ENCODE measurements around the gene MIS12. TPM values are rescaled to one million over a fixed set of nuclear protein-coding genes. Genes with fewer than 3 reads are reported as not detected.

Gene MIS12
- total RNA-seq, 1 experiment from 2014 or later, result 46.3 TPM

GRCh38 chr17:5531085-5531418 lies 44.7 kb downstream of the MIS12 start:
- DNase-seq (ENCODE audit: low read depth in 1 of 2, low spot score in 2 of 2), result no peak

GRCh38 chr17:5532581-5532980 lies 46.2 kb downstream of the MIS12 start:
- H3K4me3 ChIP-seq, result no peak overlapping the region
- H3K27me3 ChIP-seq (replicated peaks), result no peaks in the 10 kb centered on the region
- H3K4me1 ChIP-seq (replicated peaks), result peaks cover under 1% of the 10 kb centered on the region; the same call in 1 of the 2 replicates
- DNase-seq (ENCODE audit: low read depth in 1 of 2, low spot score in 2 of 2), result no peak
- H3K9me3 ChIP-seq (replicated peaks), result no peaks in the 10 kb centered on the region
- no peak overlapping the region for H3K27ac ChIP-seq
- no peaks in the 10 kb centered on the region for H3K36me3 ChIP-seq

More at GRCh38 chr17:5531085-5531418, 44.7 kb downstream of the MIS12 start:
- H3K4me1 ChIP-seq (replicated peaks), result peaks cover 15% of the 10 kb centered on the region
- H3K9me3 ChIP-seq (replicated peaks), result no peaks in the 10 kb centered on the region
- no peak overlapping the region for H3K27ac ChIP-seq
- H3K4me3 ChIP-seq, result no peak overlapping the region
- no peaks in the 10 kb centered on the region; the same call in 1 of the 2 replicates for H3K36me3 ChIP-seq
- H3K27me3 ChIP-seq (replicated peaks), result no peaks in the 10 kb centered on the region

GRCh38 chr17:5533486-5534315 lies 47.3 kb downstream of the MIS12 start:
- H3K27ac ChIP-seq, result no peak overlapping the region
- no peaks in the 10 kb centered on the region for H3K27me3 ChIP-seq (replicated peaks)
- no peaks in the 10 kb centered on the region for H3K9me3 ChIP-seq (replicated peaks)
- H3K36me3 ChIP-seq, result no peaks in the 10 kb centered on the region
- H3K4me3 ChIP-seq, result no peak overlapping the region
- DNase-seq (ENCODE audit: low read depth in 1 of 2, low spot score in 2 of 2), result no peak
- no peaks in the 10 kb centered on the region for H3K4me1 ChIP-seq (replicated peaks)

GRCh38 chr17:5535436-5535835 lies 49.1 kb downstream of the MIS12 start:
- no peak overlapping the region for H3K27ac ChIP-seq
- no peak for DNase-seq (ENCODE audit: low read depth in 1 of 2, low spot score in 2 of 2)
- no peaks in the 10 kb centered on the region for H3K36me3 ChIP-seq
- no peak overlapping the region for H3K4me3 ChIP-seq
- no peaks in the 10 kb centered on the region for H3K9me3 ChIP-seq (replicated peaks)
- H3K27me3 ChIP-seq (replicated peaks), result no peaks in the 10 kb centered on the region
- H3K4me1 ChIP-seq (replicated peaks), result no peaks in the 10 kb centered on the region

GRCh38 chr17:5536866-5537650 lies 50.7 kb downstream of the MIS12 start:
- no peak overlapping the region for H3K27ac ChIP-seq
- no peaks in the 10 kb centered on the region for H3K27me3 ChIP-seq (replicated peaks)
- no peak for DNase-seq (ENCODE audit: low read depth in 1 of 2, low spot score in 2 of 2)
- no peak overlapping the region for H3K4me3 ChIP-seq
- H3K4me1 ChIP-seq (replicated peaks), result no peaks in the 10 kb centered on the region
- no peaks in the 10 kb centered on the region for H3K9me3 ChIP-seq (replicated peaks)
- H3K36me3 ChIP-seq, result no peaks in the 10 kb centered on the region

GRCh38 chr17:5539286-5539685 lies 52.9 kb downstream of the MIS12 start:
- no peaks in the 10 kb centered on the region for H3K27me3 ChIP-seq (replicated peaks)
- no peak overlapping the region for H3K4me3 ChIP-seq
- DNase-seq (ENCODE audit: low read depth in 1 of 2, low spot score in 2 of 2), result no peak
- H3K36me3 ChIP-seq, result no peaks in the 10 kb centered on the region
- no peaks in the 10 kb centered on the region for H3K9me3 ChIP-seq (replicated peaks)
- no peak overlapping the region for H3K27ac ChIP-seq
- no peaks in the 10 kb centered on the region for H3K4me1 ChIP-seq (replicated peaks)

GRCh38 chr17:5540321-5540720 lies 54.0 kb downstream of the MIS12 start:
- H3K27me3 ChIP-seq (replicated peaks), result no peaks in the 10 kb centered on the region
- no peaks in the 10 kb centered on the region for H3K9me3 ChIP-seq (replicated peaks)
- H3K4me1 ChIP-seq (replicated peaks), result peaks cover 3% of the 10 kb centered on the region
- no peaks in the 10 kb centered on the region for H3K36me3 ChIP-seq
- no peak overlapping the region for H3K4me3 ChIP-seq
- DNase-seq (ENCODE audit: low read depth in 1 of 2, low spot score in 2 of 2), result no peak
- H3K27ac ChIP-seq, result no peak overlapping the region

Other genes starting within 250 kb of the MIS12 start
- gene RABEP1, start 204.3 kb upstream of the MIS12 start, total RNA-seq (2014; rRNA removed; shearing (Covaris generic)), result 23.7 and 43.1 TPM in 2 replicates
- gene NUP88, start 66.9 kb upstream of the MIS12 start, total RNA-seq (2014; rRNA removed; shearing (Covaris generic)), result 111 and 146 TPM in 2 replicates
- gene RPAIN, start 66.4 kb upstream of the MIS12 start, total RNA-seq (2014; rRNA removed; shearing (Covaris generic)), result 44.1 and 83.4 TPM in 2 replicates
- 288 and 411 TPM in 2 replicates for gene C1QBP, start 47.4 kb upstream of the MIS12 start, total RNA-seq (2014; rRNA removed; shearing (Covaris generic))
- gene DHX33, start 17.6 kb upstream of the MIS12 start, total RNA-seq (2014; rRNA removed; shearing (Covaris generic)), result 2.3 and 5.7 TPM in 2 replicates
- gene DERL2, start 388 bp upstream of the MIS12 start, total RNA-seq (2014; rRNA removed; shearing (Covaris generic)), result 35.4 and 78.9 TPM in 2 replicates
- 48.2 and 49.3 TPM in 2 replicates for gene NLRP1, start 97.9 kb downstream of the MIS12 start, total RNA-seq (2014; rRNA removed; shearing (Covaris generic))

Data from SJSA1 (cell line).